BE2C (cell line): ENCODE results near the gene KLHL14.

Experiments
- DNase-seq: peaks from one replicate; pipeline ENCODE4 v3.0.0-alpha.2; 2020
- H3K27me3 ChIP-seq: fragments of 250-450 bp; sonication (Bioruptor Pico); 2 replicates; pipeline ENCODE4 v1.5.1; 2020; ENCODE audit warnings: mild to moderate bottlenecking
- H3K36me3 ChIP-seq: fragments of 250-450 bp; sonication (Bioruptor Pico); 2 replicates; pipeline ENCODE4 v1.5.1; 2020; ENCODE audit warnings: mild to moderate bottlenecking
- H3K4me1 ChIP-seq: fragments of 250-450 bp; sonication (Bioruptor Pico); 2 replicates; pipeline ENCODE4 v1.5.1; 2020
- H3K4me3 ChIP-seq: 2 replicates; pipeline ENCODE4 v1.5.1; 2011; ENCODE audit warnings: low read depth, low read length
- H3K9me3 ChIP-seq: fragments of 250-450 bp; sonication (Bioruptor Pico); 2 replicates; pipeline ENCODE4 v1.5.1; 2020
- TF ChIP-seq, protein P1 (sequence below): IDR thresholded peaks from 2 replicates; pipeline ENCODE4 v1.5.1; 2012; ENCODE audit warnings: mild to moderate bottlenecking, low read depth, low read length

KLHL14 gene

DNA sequence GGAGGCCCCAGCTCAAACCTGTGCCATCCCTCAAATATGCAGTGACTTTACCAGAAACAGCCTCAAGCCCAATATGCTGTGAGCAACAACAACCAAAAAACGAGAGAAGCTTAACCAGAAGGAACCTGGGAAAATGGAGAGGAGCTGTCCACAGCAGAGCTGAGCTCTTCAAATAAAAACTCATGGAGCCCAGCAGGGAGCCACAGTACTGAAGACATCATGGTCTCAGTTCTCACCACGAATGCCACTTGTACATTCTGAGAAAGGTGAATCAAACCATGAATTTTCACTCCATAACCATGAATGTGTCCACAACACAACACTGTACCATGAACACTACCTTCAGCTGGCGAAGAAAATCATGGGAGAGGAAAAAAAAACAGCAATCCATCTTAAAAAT lies 50.5 kb downstream of the KLHL14 start:
- H3K27me3 ChIP-seq = no peaks in the 10 kb centered on the region
- DNase-seq = no peak
- TF ChIP-seq, protein P1, sequence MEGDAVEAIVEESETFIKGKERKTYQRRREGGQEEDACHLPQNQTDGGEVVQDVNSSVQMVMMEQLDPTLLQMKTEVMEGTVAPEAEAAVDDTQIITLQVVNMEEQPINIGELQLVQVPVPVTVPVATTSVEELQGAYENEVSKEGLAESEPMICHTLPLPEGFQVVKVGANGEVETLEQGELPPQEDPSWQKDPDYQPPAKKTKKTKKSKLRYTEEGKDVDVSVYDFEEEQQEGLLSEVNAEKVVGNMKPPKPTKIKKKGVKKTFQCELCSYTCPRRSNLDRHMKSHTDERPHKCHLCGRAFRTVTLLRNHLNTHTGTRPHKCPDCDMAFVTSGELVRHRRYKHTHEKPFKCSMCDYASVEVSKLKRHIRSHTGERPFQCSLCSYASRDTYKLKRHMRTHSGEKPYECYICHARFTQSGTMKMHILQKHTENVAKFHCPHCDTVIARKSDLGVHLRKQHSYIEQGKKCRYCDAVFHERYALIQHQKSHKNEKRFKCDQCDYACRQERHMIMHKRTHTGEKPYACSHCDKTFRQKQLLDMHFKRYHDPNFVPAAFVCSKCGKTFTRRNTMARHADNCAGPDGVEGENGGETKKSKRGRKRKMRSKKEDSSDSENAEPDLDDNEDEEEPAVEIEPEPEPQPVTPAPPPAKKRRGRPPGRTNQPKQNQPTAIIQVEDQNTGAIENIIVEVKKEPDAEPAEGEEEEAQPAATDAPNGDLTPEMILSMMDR = no peak
- H3K4me3 ChIP-seq = no peak overlapping the region
- no peaks in the 10 kb centered on the region for H3K36me3 ChIP-seq
- no peaks in the 10 kb centered on the region for H3K4me1 ChIP-seq
- H3K9me3 ChIP-seq = no peaks in the 10 kb centered on the region

- Histone ChIP-seq H3K4me1 (no peaks in the 10 kb centered on the region), H3K4me3 (no peak overlapping the region), H3K9me3 (no peaks in the 10 kb centered on the region), H3K27me3 (no peaks in the 10 kb centered on the region), H3K36me3 (no peaks in the 10 kb centered on the region)
- no peak for DNase-seq
- TF ChIP-seq, protein P1 = no peak
Observed at GRCh38 chr18:32717126-32717525, 55.7 kb downstream of the KLHL14 start.

GRCh38 chr18:32714571-32715148 lies 58.2 kb downstream of the KLHL14 start:
- Histone ChIP-seq H3K9me3 (no peaks in the 10 kb centered on the region), H3K36me3 (no peaks in the 10 kb centered on the region), H3K4me3 (no peak overlapping the region), H3K27me3 (no peaks in the 10 kb centered on the region), H3K4me1 (no peaks in the 10 kb centered on the region)
- TF ChIP-seq, protein P1 = peak; percentile 50
- DNase-seq = peak; percentile 4

GRCh38 chr18:32712860-32713259 lies 60.0 kb downstream of the KLHL14 start:
- Histone ChIP-seq H3K4me3 (no peak overlapping the region), H3K36me3 (no peaks in the 10 kb centered on the region), H3K9me3 (no peaks in the 10 kb centered on the region), H3K27me3 (no peaks in the 10 kb centered on the region), H3K4me1 (no peaks in the 10 kb centered on the region)
- TF ChIP-seq, protein P1 = no peak
- DNase-seq = no peak

DNA sequence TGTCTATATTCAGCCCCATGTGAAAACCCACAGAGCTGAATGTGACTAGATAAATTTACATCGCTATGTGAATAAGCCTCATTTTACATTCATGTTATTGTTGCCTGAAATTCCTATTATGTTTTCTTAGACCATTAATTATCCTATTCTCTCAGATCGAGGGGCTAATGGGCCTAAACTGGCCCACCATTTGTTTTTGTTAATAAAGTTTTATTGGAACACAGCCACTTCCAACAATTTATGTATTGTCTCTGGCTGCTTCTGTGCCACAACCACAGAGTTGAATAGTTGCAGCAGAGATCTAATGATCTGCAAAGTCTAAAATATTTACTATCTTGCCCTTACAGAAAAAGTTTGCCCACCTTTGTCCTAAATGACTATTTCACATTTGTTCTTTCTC lies 61.0 kb downstream of the KLHL14 start:
- Histone ChIP-seq H3K9me3 (no peaks in the 10 kb centered on the region), H3K36me3 (no peaks in the 10 kb centered on the region), H3K4me1 (no peaks in the 10 kb centered on the region), H3K27me3 (no peaks in the 10 kb centered on the region), H3K4me3 (no peak overlapping the region)
- DNase-seq = no peak
- TF ChIP-seq, protein P1 = no peak

DNA sequence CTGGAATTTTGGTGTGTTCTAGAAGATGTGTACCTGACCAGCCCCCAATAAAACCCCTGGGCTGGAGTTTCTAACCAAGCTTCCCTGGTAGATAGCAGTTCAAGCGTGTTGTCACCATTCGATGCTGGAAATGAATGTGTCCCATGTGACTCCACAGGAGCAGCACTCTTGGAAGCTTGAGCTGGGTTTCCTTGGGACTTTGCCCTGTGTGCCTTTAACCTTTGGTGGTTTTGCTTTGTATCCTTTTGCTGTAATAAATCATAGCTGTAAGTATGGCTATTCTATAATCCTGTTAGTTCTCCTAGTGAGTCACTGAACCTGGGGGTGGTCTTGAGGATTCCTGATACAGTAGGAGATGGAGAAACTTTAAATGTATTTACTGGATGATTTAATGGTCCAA lies 65.2 kb downstream of the KLHL14 start:
- DNase-seq = no peak
- Histone ChIP-seq H3K4me3 (no peak overlapping the region), H3K27me3 (no peaks in the 10 kb centered on the region), H3K4me1 (no peaks in the 10 kb centered on the region), H3K9me3 (no peaks in the 10 kb centered on the region), H3K36me3 (no peaks in the 10 kb centered on the region)
- TF ChIP-seq, protein P1 = no peak
